Measurements from ENCODE around the gene XXYLT1. TPM values are rescaled to one million over a fixed set of nuclear protein-coding genes. Genes with fewer than 3 reads are reported as not detected.
A peak's percentile ranks its signal among the peaks of the same experiment; 100 is the strongest.

XXYLT1 gene
- total RNA-seq, 1 donor from 2014 or later: 2.7 TPM

- no peak for DNase-seq (ENCODE audit: missing footprints)
- no peak for ATAC-seq
- intact Hi-C loops (cut with DNase I): loop anchor here (2.0 kb wide), 2 partner anchors 26 to 34 kb away; no protein-coding TSS in a partner anchor
Observed at GRCh38 chr3:195153130-195153529, 117.8 kb downstream of the XXYLT1 start.

- no peak for ATAC-seq
- no peak for DNase-seq (ENCODE audit: missing footprints)
- intact Hi-C loops (cut with DNase I): loop anchor here (2.0 kb wide), 2 partner anchors 27 to 33 kb away; no protein-coding TSS in a partner anchor
Observed at GRCh38 chr3:195151866-195152541, 119.0 kb downstream of the XXYLT1 start.

GRCh38 chr3:195151402-195151801, 119.6 kb downstream of the XXYLT1 start:
- intact Hi-C loops (cut with DNase I): no loop called here
- DNase-seq (ENCODE audit: missing footprints) (no peak), ATAC-seq (no peak)

GRCh38 chr3:195150181-195151118, 120.5 kb downstream of the XXYLT1 start:
- DNase-seq (ENCODE audit: missing footprints): peak; percentile 85
- peak; percentile 63 for ATAC-seq
- intact Hi-C loops (cut with DNase I): no loop called here

GRCh38 chr3:195149292-195150030, 121.5 kb downstream of the XXYLT1 start:
- ATAC-seq (no peak), DNase-seq (ENCODE audit: missing footprints) (no peak)
- intact Hi-C loops (cut with DNase I): no loop called here

GRCh38 chr3:195148549-195148948, 122.4 kb downstream of the XXYLT1 start:
- ATAC-seq: no peak
- no peak for DNase-seq (ENCODE audit: missing footprints)
- intact Hi-C loops (cut with DNase I): no loop called here

- intact Hi-C loops (cut with DNase I): no loop called here
- DNase-seq (ENCODE audit: missing footprints) (no peak), ATAC-seq (peak; percentile 29)
Observed at GRCh38 chr3:195147649-195148080, 123.3 kb downstream of the XXYLT1 start.

GRCh38 chr3:195146131-195146530, 124.8 kb downstream of the XXYLT1 start:
- intact Hi-C loops (cut with DNase I): no loop called here
- ATAC-seq (no peak), DNase-seq (ENCODE audit: missing footprints) (no peak)

- intact Hi-C loops (cut with DNase I): no loop called here
- no peak for DNase-seq (ENCODE audit: missing footprints)
- no peak for ATAC-seq
Observed at GRCh38 chr3:195145579-195145978, 125.4 kb downstream of the XXYLT1 start.

- DNase-seq (ENCODE audit: missing footprints): no peak
- ATAC-seq: no peak
- intact Hi-C loops (cut with DNase I): no loop called here
Observed at GRCh38 chr3:195143221-195143620, 127.7 kb downstream of the XXYLT1 start.

GRCh38 chr3:195142519-195142918, 128.4 kb downstream of the XXYLT1 start:
- intact Hi-C loops (cut with DNase I): no loop called here
- no peak for ATAC-seq

GRCh38 chr3:195140816-195141793, 129.9 kb downstream of the XXYLT1 start:
- ATAC-seq (no peak), DNase-seq (ENCODE audit: missing footprints) (no peak)
- intact Hi-C loops (cut with DNase I): no loop called here

More at GRCh38 chr3:195142519-195142918, 128.4 kb downstream of the XXYLT1 start:
- DNase-seq (ENCODE audit: missing footprints): no peak

GRCh38 chr3:195140410-195140809, 130.5 kb downstream of the XXYLT1 start:
- DNase-seq (ENCODE audit: missing footprints): no peak
- no peak for ATAC-seq
- intact Hi-C loops (cut with DNase I): no loop called here

- DNase-seq (ENCODE audit: missing footprints): no peak
- intact Hi-C loops (cut with DNase I): no loop called here
- ATAC-seq: no peak
Observed at GRCh38 chr3:195139876-195140240, 131.1 kb downstream of the XXYLT1 start.

- intact Hi-C loops (cut with DNase I): no loop called here
- ATAC-seq: peak; percentile 40
- no peak for DNase-seq (ENCODE audit: missing footprints)
Observed at GRCh38 chr3:195139091-195139875, 131.7 kb downstream of the XXYLT1 start.

- DNase-seq (ENCODE audit: missing footprints) (no peak), ATAC-seq (no peak)
- intact Hi-C loops (cut with DNase I): no loop called here
Observed at GRCh38 chr3:195137638-195138588, 133.0 kb downstream of the XXYLT1 start.
